Stimulated activated CD4-positive, alpha-beta T cell treated with anti-CD3 and anti-CD28 coated beads, Interleukin-1b, Interleukin-23, amount 100 ng/mL, for 1 hour (primary cell): ENCODE data around the gene GPLD1.

Source experiments
- DNase-seq, 2 donors: peaks; one replicate each; pipeline ENCODE4 v3.0.0-alpha.2; 2020; ENCODE audit warnings: low read depth in 2 of 2

GPLD1 gene

GRCh38 chr6:24497254-24497970, 8.0 kb upstream of the GPLD1 start:
- DNase-seq = no peak

GRCh38 chr6:24494821-24495795, 5.7 kb upstream of the GPLD1 start, which contains the start of gene ALDH5A1:
ALDH5A1 (plus strand) TSS chr6:24494969; CDS start chr6:24494997, 28 bp downstream.
- DNase-seq = peak; percentile 44 to 53

- DNase-seq = no peak
Measured at GRCh38 chr6:24493945-24494820, 4.8 kb upstream of the GPLD1 start.

- DNase-seq = no peak
Measured at GRCh38 chr6:24492475-24492874, 3.1 kb upstream of the GPLD1 start.

- no peak for DNase-seq
Measured at GRCh38 chr6:24490948-24491347, 1.6 kb upstream of the GPLD1 start.

- no peak for DNase-seq
Measured at GRCh38 chr6:24489881-24490280, 503 bp upstream of the GPLD1 start.

- no peak for DNase-seq
Measured at GRCh38 chr6:24486065-24486464, 3.3 kb downstream of the GPLD1 start.

- DNase-seq = no peak
Measured at GRCh38 chr6:24484657-24485323, 4.6 kb downstream of the GPLD1 start.

GRCh38 chr6:24481449-24481848, 7.9 kb downstream of the GPLD1 start:
- no peak for DNase-seq

- DNase-seq = no peak
Measured at GRCh38 chr6:24480705-24481104, 8.7 kb downstream of the GPLD1 start.

GRCh38 chr6:24478903-24479302, 10.5 kb downstream of the GPLD1 start:
- no peak for DNase-seq

GRCh38 chr6:24477070-24477469, 12.3 kb downstream of the GPLD1 start:
- no peak for DNase-seq

- no peak for DNase-seq
Measured at GRCh38 chr6:24476631-24477030, 12.7 kb downstream of the GPLD1 start.

- no peak for DNase-seq
Measured at GRCh38 chr6:24472181-24472580, 17.2 kb downstream of the GPLD1 start.

GRCh38 chr6:24469811-24470210, 19.6 kb downstream of the GPLD1 start:
- no peak for DNase-seq

GRCh38 chr6:24464253-24465038, 24.9 kb downstream of the GPLD1 start:
- no peak for DNase-seq

GRCh38 chr6:24460966-24461365, 28.4 kb downstream of the GPLD1 start:
- no peak for DNase-seq

- no peak for DNase-seq
Measured at GRCh38 chr6:24458941-24459340, 30.4 kb downstream of the GPLD1 start.

GRCh38 chr6:24458134-24458533, 31.2 kb downstream of the GPLD1 start:
- DNase-seq = no peak

- no peak for DNase-seq
Measured at GRCh38 chr6:24455061-24455460, 34.3 kb downstream of the GPLD1 start.
